SK-N-SH (cell line): ENCODE measurements around the gene PARD3B. TPM values are rescaled to one million over a fixed set of nuclear protein-coding genes. Genes with fewer than 3 reads are reported as not detected.

Source experiments
- CTCF ChIA-PET: fragments of 300-600, 350-600 bp; formaldehyde crosslinking; extraction: SDS; loops from one replicate; lab custom pipeline; 2021; lab: Yijun Ruan, JAX
- POLR2A ChIA-PET: fragments of 350-600 bp; sonication (Branson Sonifier 250); formaldehyde crosslinking; extraction: SDS; loops from one replicate; lab custom pipeline; 2020; ENCODE audit warnings: antibody characterized with exemption, inconsistent platforms; lab: Yijun Ruan, JAX
- DNase-seq: peaks from one replicate; pipeline ENCODE4 v3.0.0; 2012
- H2AFZ ChIP-seq: fragments of 200-600 bp; sonication (generic); 2 replicates; pipeline ENCODE4 v1.8.1; 2016; ENCODE audit warnings: antibody characterized with exemption, mild to moderate bottlenecking, low read depth
- H3F3A ChIP-seq: fragments of 200-600 bp; sonication (generic); replicated peaks from 2 replicates; pipeline ENCODE3; 2016; ENCODE audit warnings: antibody characterized with exemption, mild to moderate bottlenecking; ENCODE audit not compliant: insufficient read depth
- H3K27ac ChIP-seq, 2 experiments: fragments of 200-500 bp in 1 of 2; fragments of 200-600 bp in 1 of 2; sonication (Bioruptor generic) in 1 of 2; sonication (generic), shearing (Covaris generic) in 1 of 2; 2 replicates each; pipeline versions ENCODE4 v1.5.1 to v1.6.1; 2014 to 2016; ENCODE audit warnings: low read depth in 2 of 2, inconsistent platforms in 1 of 2, low read length in 1 of 2, mild to moderate bottlenecking in 1 of 2, mixed read lengths in 1 of 2
- H3K27me3 ChIP-seq: fragments of 200-600 bp; sonication (generic), shearing (Covaris generic); 2 replicates; pipeline ENCODE4 v1.6.1; 2016; ENCODE audit warnings: mixed run types; ENCODE audit not compliant: insufficient read depth
- H3K36me3 ChIP-seq, 2 experiments: fragments of 200-500 bp in 1 of 2; fragments of 200-600 bp in 1 of 2; sonication (Bioruptor generic) in 1 of 2; sonication (generic) in 1 of 2; replicated peaks in 1 of 2; 2 replicates each; pipeline versions ENCODE3 to v1.5.1; 2014 to 2016; ENCODE audit warnings: low read length in 1 of 2, mild to moderate bottlenecking in 1 of 2; ENCODE audit not compliant: insufficient read depth in 2 of 2, control insufficient read depth in 1 of 2
- H3K4me1 ChIP-seq, 2 experiments: fragments of 200-500 bp in 1 of 2; fragments of 200-600 bp in 1 of 2; sonication (Bioruptor generic) in 1 of 2; sonication (generic), shearing (Covaris generic) in 1 of 2; 2 replicates each; pipeline versions ENCODE4 v1.5.1 to v1.6.1; 2014 to 2016; ENCODE audit warnings: low read depth in 1 of 2, low read length in 1 of 2, mixed run types in 1 of 2; ENCODE audit not compliant: insufficient read depth in 2 of 2, control insufficient read depth in 1 of 2
- H3K4me2 ChIP-seq: fragments of 200-600 bp; sonication (generic), shearing (Covaris generic); 2 replicates; pipeline ENCODE4 v1.6.1; 2017; ENCODE audit warnings: mixed run types
- H3K4me3 ChIP-seq, 2 experiments: fragments of 200-500 bp in 1 of 2; fragments of 200-600 bp in 1 of 2; sonication (Bioruptor generic) in 1 of 2; sonication (generic), shearing (Covaris generic) in 1 of 2; 2 replicates each; pipeline versions ENCODE4 v1.5.1 to v1.8.1; 2014 to 2016; ENCODE audit warnings: low read depth in 2 of 2, inconsistent platforms in 1 of 2, low read length in 1 of 2, mild to moderate bottlenecking in 1 of 2, mixed read lengths in 1 of 2, moderate library complexity in 1 of 2
- H3K79me2 ChIP-seq: fragments of 200-600 bp; sonication (generic); 2 replicates; pipeline ENCODE4 v1.8.1; 2017; ENCODE audit warnings: mild to moderate bottlenecking; ENCODE audit not compliant: insufficient read depth
- H3K9ac ChIP-seq: fragments of 200-600 bp; sonication (generic); 2 replicates; pipeline ENCODE4 v1.6.1; 2017; ENCODE audit warnings: mixed run types
- H3K9me2 ChIP-seq: fragments of 200-600 bp; sonication (generic); 2 replicates; pipeline ENCODE4 v1.6.1; 2017; ENCODE audit warnings: mixed run types
- H3K9me3 ChIP-seq: fragments of 200-600 bp; sonication (generic); 2 replicates; pipeline ENCODE4 v1.6.1; 2017; ENCODE audit warnings: mixed run types, mild to moderate bottlenecking, moderate library complexity
- H4K20me1 ChIP-seq: fragments of 200-600 bp; sonication (generic); 2 replicates; pipeline ENCODE4 v1.6.1; 2017; ENCODE audit warnings: mild to moderate bottlenecking, mixed run types; ENCODE audit not compliant: insufficient read depth
- CHD2 ChIP-seq: fragments of 150-350 bp; IDR thresholded peaks from 2 replicates; pipeline ENCODE4 v1.6.1; 2018; ENCODE audit warnings: low read length; ENCODE audit not compliant: partially characterized antibody
- FOXJ3 ChIP-seq: sonication (generic); formaldehyde crosslinking; IDR thresholded peaks from 2 replicates; pipeline ENCODE4 v1.5.1; 2020; ENCODE audit warnings: mild to moderate bottlenecking, missing genetic modification reagents
- FOXM1 ChIP-seq: IDR thresholded peaks from 2 replicates; pipeline ENCODE4 v1.4.0; 2012; ENCODE audit warnings: low read depth, mild to moderate bottlenecking
- GATA2 ChIP-seq: sonication (generic); formaldehyde crosslinking; IDR thresholded peaks from 2 replicates; pipeline ENCODE4 v1.5.0; 2020; ENCODE audit warnings: mild to moderate bottlenecking, missing genetic modification reagents
- JUND ChIP-seq: IDR thresholded peaks from 2 replicates; pipeline ENCODE4 v1.4.0; 2012
- NRF1 ChIP-seq: IDR thresholded peaks from 2 replicates; pipeline ENCODE4 v1.6.1; 2012; ENCODE audit warnings: low read depth, mild to moderate bottlenecking, low read length
- PBX3 ChIP-seq: IDR thresholded peaks from 2 replicates; pipeline ENCODE4; 2012
- POLR2AphosphoS5 ChIP-seq: IDR thresholded peaks from 2 replicates; pipeline ENCODE4 v1.6.1; 2012; ENCODE audit warnings: low read depth, low read length
- RAD21 ChIP-seq: IDR thresholded peaks from 2 replicates; pipeline ENCODE4 v1.6.1; 2012; ENCODE audit warnings: mild to moderate bottlenecking, low read length
- RCOR1 ChIP-seq: fragments of 150-350 bp; IDR thresholded peaks from 2 replicates; pipeline ENCODE4 v1.6.1; 2017; ENCODE audit warnings: antibody characterized with exemption, low read length
- TCF12 ChIP-seq: IDR thresholded peaks from 2 replicates; pipeline ENCODE4 v1.4.0; 2012
- TEAD4 ChIP-seq: IDR thresholded peaks from 2 replicates; pipeline ENCODE4 v1.4.0; 2012; ENCODE audit warnings: mild to moderate bottlenecking, borderline replicate concordance; ENCODE audit not compliant: insufficient read depth
- WGBS: methylation state at CpG from one replicate; pipeline ENCODE4 v1.1.6; 2017; ENCODE audit warnings: low lambda C conversion rate; 5-methylcytosine and 5-hydroxymethylcytosine counted together
- polyA plus RNA-seq, 3 experiments: library from polyadenylated mRNA; depleted of rRNA; stranded (reverse); fragments of >200 nt; gene quantifications; 2 replicates each; pipeline ENCODE4 v1.2.3, GENCODE V29; 2012
- TF ChIP-seq, protein P1 (sequence below): fragments of 150-350 bp; IDR thresholded peaks from 2 replicates; pipeline ENCODE4 v1.6.1; 2017; ENCODE audit warnings: antibody characterized with exemption, low read length, low read depth, borderline replicate concordance
- TF ChIP-seq, protein P2 (sequence below): fragments of 200-600 bp; sonication (generic); IDR thresholded peaks from 2 replicates; pipeline ENCODE4 v1.6.1; 2017; ENCODE audit warnings: antibody characterized with exemption, mild to moderate bottlenecking, moderate library complexity
- TF ChIP-seq, protein P3 (sequence below): IDR thresholded peaks from 2 replicates; pipeline ENCODE4 v1.4.0; 2012; ENCODE audit warnings: low read depth

The PARD3B gene
- polyA plus RNA-seq, 1 of the 3 experiments (the other 2 are of a cell fraction), result 0.87 TPM

GRCh38 chr2:205495819-205496218, 950.5 kb downstream of the PARD3B start:
- CTCF ChIA-PET, result interaction anchor here (1.4 kb wide), 1 partner anchor 11 kb away, joined by 7 read pairs; no protein-coding TSS in a partner anchor
- WGBS, result 52% methylated on average over 1 of the region's 1 CpG
- H3K4me3 ChIP-seq, result no peak overlapping the region
- no peaks in the 10 kb centered on the region for H3K36me3 ChIP-seq
- H3K27ac ChIP-seq, result no peak overlapping the region; a peak in 1 of 4 replicates
- H3K9me2 ChIP-seq, result no peaks in the 10 kb centered on the region
- no peaks in the 10 kb centered on the region for H3K9me3 ChIP-seq
- H3K9ac ChIP-seq, result no peak overlapping the region
- H3K4me1 ChIP-seq, result no peaks in the 10 kb centered on the region; a peak in 1 of 4 replicates
- no peaks in the 10 kb centered on the region for H3K27me3 ChIP-seq
- H4K20me1 ChIP-seq, result no peaks in the 10 kb centered on the region
- TF ChIP-seq TEAD4 (0 out of 2 replicates have a peak, but pooled peaks have one; percentile 27), POLR2AphosphoS5 (no peak), FOXM1 (no peak), PBX3 (peak; percentile 19; the same call in 1 of the 2 replicates), TCF12 (peak; percentile 55), JUND (no peak)
- TF ChIP-seq, all 33 proteins: peak for 3
- Histone ChIP-seq H3F3A (no peaks in the 10 kb centered on the region), H3K79me2 (no peaks in the 10 kb centered on the region), H3K4me2 (no peak overlapping the region), H2AFZ (no peak overlapping the region)
- no peak for DNase-seq
- POLR2A ChIA-PET, result no interaction called here

GRCh38 chr2:205496370-205496769, 951.1 kb downstream of the PARD3B start:
- H3K79me2 ChIP-seq, result no peaks in the 10 kb centered on the region
- H3K9me2 ChIP-seq, result no peaks in the 10 kb centered on the region
- no peak overlapping the region for H3K4me3 ChIP-seq
- no peaks in the 10 kb centered on the region; a peak in 1 of 4 replicates for H3K4me1 ChIP-seq
- no peak overlapping the region for H3K4me2 ChIP-seq
- H3K27ac ChIP-seq, result peak overlapping the region in 1 of 2 experiments; percentile 39; a peak in 1 of 4 replicates
- no peaks in the 10 kb centered on the region for H3F3A ChIP-seq
- H2AFZ ChIP-seq, result no peak overlapping the region
- H3K9me3 ChIP-seq, result no peaks in the 10 kb centered on the region
- H4K20me1 ChIP-seq, result no peaks in the 10 kb centered on the region
- TF ChIP-seq RCOR1, result no peak
- no peak for TF ChIP-seq FOXJ3
- TF ChIP-seq, protein P1, sequence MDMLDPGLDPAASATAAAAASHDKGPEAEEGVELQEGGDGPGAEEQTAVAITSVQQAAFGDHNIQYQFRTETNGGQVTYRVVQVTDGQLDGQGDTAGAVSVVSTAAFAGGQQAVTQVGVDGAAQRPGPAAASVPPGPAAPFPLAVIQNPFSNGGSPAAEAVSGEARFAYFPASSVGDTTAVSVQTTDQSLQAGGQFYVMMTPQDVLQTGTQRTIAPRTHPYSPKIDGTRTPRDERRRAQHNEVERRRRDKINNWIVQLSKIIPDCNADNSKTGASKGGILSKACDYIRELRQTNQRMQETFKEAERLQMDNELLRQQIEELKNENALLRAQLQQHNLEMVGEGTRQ, result no peak
- TF ChIP-seq TCF12, result no peak
- TF ChIP-seq, protein P2, sequence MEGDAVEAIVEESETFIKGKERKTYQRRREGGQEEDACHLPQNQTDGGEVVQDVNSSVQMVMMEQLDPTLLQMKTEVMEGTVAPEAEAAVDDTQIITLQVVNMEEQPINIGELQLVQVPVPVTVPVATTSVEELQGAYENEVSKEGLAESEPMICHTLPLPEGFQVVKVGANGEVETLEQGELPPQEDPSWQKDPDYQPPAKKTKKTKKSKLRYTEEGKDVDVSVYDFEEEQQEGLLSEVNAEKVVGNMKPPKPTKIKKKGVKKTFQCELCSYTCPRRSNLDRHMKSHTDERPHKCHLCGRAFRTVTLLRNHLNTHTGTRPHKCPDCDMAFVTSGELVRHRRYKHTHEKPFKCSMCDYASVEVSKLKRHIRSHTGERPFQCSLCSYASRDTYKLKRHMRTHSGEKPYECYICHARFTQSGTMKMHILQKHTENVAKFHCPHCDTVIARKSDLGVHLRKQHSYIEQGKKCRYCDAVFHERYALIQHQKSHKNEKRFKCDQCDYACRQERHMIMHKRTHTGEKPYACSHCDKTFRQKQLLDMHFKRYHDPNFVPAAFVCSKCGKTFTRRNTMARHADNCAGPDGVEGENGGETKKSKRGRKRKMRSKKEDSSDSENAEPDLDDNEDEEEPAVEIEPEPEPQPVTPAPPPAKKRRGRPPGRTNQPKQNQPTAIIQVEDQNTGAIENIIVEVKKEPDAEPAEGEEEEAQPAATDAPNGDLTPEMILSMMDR, result no peak; the same call in 1 of the 2 replicates
- TF ChIP-seq TEAD4, result no peak
- no peak for TF ChIP-seq PBX3
- TF ChIP-seq, protein P3, sequence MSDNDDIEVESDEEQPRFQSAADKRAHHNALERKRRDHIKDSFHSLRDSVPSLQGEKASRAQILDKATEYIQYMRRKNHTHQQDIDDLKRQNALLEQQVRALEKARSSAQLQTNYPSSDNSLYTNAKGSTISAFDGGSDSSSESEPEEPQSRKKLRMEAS, result no peak
- TF ChIP-seq CHD2, result no peak
- no peak for TF ChIP-seq RAD21
- no peak for TF ChIP-seq GATA2 (CRISPR knock-in tag)
- TF ChIP-seq NRF1, result no peak
- no peak for DNase-seq
- H3K27me3 ChIP-seq, result no peaks in the 10 kb centered on the region
- ChIA-PET POLR2A (no interaction called here), CTCF (interaction anchor here (1.4 kb wide), 1 partner anchor 12 kb away, joined by 7 read pairs; no protein-coding TSS in a partner anchor)
- H3K36me3 ChIP-seq, result no peaks in the 10 kb centered on the region
- WGBS, result 92% methylated on average over 1 of the region's 1 CpG
- H3K9ac ChIP-seq, result no peak overlapping the region
